Fibroblast of skin of back (primary cell): ENCODE data around the gene TMEM120A.
A peak's percentile ranks its signal among the peaks of the same experiment; 100 is the strongest.

Experiments
- DNase-seq: peaks from one replicate; pipeline ENCODE4 v3.0.0-alpha.2; 2013

Gene TMEM120A

DNA sequence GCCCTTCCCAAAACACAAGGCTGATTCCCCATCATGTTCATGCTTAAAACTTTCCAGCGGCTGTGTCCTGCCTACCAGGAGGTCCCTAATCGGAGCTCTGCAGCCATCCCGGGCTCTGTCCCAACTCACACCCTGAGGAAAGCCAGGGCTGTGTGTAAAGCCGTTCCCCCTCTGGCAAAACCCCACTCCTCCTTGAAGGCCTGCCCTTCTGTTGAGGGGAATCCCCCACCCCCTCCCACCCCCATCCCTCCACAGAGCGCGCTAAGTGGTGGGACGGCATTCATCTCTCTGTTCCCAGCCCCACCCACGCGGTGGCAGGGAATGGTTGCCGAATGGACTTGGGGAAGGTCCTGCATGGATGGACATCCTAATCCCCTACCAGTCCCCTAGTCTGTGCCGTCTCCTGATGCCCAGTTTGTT, 667 bp upstream of the TMEM120A start:
- no peak for DNase-seq

DNA sequence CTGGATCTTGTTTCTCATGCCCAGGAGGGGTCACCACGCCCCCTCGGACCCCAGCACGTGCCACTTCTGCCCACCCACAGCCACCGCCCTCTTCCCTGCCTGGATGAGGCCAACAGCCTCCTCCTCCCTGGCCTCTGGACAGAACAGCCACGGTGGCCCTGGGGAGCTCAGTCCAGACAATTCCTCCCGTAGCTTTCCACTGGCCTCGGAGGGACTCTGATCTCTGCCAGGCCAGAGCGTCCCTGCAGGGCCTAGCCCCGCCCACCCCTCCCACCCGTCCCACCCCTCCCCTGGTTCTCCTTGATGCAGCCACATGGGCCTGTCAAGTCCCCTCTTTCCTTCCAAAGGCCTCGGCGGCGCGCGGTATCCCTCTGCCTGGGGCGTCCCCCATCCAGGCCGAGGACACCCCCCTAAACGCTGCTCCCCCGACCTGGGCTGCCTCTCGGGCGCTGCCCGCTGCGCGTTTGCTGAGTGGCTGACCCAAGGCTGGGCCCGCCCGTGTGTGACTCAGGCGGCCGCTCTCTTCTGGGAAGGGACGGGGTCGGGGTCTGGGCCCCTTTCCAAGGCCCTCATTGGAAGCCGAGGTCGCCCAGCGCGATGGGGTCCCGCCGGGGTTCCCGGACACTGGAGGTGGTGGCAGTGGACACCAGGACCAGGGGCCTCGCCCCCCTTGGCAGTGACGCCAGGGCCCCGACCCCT, 557 bp downstream of the TMEM120A start:
- DNase-seq: peak; percentile 56

DNA sequence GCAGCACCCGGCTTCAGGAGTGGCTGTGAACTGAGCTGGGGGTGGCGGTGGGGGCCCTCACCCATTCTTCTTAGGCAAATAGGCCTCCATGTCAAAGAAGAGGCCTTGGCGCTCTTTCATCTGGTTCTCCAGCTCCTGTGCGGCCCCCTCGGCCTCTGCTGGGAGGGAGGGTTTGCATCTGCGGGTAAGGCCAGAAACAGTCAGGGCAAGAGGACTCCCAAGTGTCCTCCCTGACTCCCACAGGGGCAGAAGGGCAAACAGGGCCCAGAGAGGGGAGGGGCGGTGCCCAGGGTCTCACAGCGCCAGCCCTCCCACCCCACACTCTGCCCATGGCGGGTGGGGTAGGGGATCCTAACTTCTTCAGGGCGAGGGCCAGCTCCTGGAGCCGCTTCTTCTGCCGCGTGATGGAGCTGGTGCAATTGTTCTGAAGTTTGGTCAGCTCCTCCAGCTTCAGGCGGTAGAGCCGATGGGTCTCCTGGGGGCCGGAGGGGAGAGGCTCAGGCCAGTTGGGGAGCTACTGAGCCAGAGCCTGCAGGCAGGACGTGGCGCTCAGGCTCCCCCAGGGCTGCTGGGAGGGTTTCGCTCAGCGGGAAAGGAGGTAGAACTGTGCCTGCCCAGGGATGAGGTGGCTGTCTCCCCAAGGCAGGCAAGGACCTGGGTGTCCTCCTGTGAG, 2.2 kb downstream of the TMEM120A start:
- no peak for DNase-seq

DNA sequence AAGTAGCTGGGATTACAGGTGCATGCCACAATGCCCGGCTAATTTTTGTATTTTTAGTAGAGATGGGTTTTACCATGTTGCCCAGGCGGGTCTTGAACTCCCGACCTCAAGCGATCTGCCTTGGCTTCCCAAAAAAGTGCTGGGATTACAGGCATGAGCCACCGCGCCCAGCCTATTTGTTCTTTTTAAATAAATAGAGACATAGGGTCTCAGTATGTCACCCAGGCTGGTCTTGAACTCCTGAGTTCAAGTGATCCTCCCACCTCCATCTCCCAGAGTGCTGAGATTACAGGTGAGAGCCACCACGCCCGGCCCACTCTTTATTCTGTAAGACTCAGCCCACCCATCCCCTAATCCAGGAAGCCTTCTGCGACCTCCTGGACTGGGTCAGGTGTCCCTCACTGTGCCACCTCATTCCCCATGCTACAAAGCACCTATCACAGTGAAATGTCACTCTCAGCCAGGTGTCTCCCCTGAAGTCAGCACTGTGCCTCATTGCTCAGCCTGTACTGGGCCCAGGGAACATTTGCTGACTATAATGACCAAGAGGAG, 2.8 kb downstream of the TMEM120A start:
- no peak for DNase-seq

DNA sequence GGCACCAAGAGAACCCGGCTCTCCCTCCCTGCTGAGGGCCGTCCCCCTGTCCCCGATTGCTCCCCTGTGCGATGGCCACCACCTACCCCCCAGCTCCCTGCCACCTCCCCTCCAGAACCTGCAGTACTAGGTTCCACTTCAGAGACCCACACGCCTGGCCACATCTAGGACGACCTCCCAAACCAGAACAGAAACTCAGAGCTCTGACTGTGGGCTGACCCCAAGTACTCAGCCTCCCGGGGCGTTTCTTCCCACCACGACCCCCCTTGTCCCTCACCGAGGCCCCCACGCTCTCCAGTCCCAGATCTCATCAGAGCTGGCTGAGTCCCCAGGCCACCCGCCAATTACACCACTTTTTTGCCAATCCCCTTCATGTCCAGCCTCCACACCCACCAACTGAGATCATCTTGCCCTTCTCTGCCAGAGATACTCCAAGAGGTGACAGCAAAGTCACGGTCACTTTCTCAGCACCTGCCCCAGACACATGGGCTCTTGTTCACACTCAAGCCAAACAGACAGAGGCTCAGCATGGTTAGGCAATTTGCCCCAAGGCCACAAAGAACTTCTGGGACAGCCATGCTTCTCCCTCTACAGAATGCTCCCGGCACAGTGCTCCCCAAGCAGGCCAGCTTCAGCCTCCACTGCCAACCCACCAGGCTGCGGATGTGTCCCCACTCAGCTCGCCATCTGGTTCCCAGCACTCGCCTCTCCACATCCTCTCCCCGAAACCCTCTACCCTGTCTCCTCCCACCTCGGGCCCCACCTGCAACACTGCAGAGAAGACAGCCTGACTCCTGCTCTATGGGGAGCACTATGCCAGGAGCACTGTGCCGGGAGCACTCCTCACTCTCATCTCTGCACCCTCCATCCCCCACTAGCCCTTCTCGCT, 4.7 kb downstream of the TMEM120A start:
- DNase-seq: no peak

DNA sequence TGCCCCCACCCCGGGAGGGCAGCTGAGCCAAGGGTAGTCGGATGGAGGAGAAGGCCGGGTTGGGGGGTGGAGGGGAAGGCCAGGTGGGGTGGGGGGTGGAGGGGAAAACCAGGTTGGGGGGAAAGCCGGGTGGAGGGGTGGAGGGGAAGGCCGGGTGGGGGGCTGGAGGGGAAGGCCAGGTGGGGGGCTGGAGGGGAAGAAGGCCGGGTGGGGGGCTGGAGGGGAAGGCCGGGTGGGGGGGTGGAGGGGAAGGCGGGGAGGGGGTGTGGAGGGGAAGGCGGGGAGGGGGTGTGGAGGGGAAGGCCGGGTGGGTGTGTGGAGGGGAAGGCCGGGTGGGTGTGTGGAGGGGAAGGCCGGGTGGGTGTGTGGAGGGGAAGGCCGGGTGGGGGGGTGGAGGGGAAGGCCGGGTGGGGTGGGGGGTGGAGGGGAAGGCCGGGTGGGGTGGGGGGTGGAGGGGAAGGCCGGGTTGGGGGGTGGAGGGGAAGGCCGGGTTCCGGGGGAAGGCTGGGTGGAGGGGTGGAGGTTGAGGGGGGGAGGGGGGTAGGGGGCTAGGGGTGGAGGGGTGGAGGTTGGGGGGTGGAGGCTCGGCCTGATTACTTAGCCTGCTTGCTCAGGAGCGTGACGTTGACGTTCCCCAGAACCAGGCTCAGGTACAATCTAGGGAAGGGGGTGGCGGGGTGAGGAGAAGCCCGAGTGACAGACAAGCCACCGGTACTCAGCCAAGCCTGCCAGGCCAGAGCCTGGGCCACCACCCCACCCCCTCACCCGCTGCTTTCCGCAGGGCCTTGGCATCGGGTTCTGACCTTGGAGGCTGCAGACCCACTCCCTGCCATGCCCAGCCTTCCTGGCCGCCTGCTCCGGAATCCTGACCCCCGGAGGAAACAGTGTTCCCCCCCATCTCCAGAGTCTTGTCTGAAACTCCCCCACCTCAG, 5.6 kb downstream of the TMEM120A start:
- DNase-seq: no peak

DNA sequence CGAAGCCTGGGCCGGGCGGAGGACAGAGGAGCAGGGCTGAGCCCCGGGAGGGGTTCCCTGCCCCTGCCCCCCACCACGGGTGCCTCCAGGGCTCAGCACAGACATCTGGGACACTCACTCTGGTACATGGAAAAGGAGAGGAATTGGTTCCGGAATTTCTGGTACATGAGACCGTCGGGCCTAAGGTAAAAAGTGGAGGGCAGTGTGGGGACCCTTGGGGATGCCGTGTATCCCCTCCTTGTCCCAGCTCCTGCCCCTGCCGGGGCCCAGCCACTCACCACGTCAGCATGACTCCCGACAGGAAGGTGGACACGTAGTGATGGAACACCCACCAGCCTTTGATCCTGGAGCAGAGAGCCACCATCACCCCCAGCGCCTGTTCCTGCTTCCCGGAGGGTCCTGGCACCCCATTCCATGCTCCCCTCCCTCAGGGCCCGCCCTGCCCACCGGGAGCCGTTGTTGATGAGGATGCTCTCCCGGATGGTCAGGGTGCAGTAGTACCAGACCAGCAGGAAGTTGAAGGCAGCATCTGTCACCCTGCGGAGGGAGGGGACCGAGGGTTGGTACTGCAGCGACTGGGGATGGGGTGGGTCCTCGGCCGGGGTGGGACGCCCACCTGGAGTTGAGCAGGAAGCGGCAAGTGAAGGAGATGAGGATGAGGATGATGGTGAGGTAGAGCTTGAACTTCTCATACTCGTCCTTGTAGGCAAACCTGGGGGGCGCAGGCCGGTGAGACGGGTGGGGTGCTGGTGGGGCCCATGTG, 6.4 kb downstream of the TMEM120A start:
- DNase-seq: no peak

DNA sequence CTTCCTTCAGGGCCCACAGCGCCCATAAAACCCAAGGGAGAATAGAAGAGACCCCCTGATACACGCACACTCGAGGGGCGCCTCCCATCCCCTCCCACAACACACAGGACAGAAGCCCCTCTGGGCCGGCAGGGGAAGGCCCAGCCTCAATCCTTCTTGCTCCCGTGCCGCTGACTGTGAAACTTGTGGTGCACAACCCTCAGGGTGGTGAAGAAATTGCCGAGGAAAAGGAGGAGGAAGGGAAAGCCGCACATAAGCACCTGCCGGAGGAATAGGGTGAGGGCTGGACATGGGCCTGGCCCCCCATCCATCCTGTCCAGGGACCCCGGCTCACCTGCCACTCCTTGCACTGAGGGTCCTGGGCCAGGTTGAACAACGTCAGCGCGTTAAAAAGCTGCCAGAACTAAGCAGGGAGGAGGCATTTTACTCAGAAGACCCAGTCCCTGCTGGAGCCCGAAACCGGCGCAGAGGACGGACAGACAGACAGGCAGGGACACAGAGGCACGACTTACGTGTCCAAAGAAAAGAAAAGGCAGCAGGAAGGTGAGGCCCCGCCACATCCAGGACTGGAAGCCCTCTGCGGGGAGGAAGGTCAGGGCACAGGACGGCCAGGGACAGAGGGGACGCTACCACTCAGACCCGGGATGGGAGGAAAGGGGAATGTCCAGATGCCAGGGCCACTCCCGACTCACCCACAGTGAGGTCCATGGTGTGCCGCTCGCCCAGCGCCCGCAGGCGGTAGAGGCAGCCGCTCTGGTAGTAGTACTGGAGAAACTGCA, 7.2 kb downstream of the TMEM120A start:
- DNase-seq: no peak

DNA sequence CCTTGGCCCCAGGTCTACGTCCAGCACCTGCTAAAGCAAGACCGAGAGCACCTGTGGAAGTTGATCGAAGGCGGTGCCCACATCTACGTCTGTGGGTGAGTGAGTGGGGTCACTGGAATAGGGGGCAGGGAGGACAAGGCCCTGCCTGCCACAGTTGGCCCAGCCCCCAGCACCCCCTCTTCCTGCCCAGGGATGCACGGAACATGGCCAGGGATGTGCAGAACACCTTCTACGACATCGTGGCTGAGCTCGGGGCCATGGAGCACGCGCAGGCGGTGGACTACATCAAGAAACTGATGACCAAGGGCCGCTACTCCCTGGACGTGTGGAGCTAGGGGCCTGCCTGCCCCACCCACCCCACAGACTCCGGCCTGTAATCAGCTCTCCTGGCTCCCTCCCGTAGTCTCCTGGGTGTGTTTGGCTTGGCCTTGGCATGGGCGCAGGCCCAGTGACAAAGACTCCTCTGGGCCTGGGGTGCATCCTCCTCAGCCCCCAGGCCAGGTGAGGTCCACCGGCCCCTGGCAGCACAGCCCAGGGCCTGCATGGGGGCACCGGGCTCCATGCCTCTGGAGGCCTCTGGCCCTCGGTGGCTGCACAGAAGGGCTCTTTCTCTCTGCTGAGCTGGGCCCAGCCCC, 8.1 kb downstream of the TMEM120A start:
- no peak for DNase-seq

DNA sequence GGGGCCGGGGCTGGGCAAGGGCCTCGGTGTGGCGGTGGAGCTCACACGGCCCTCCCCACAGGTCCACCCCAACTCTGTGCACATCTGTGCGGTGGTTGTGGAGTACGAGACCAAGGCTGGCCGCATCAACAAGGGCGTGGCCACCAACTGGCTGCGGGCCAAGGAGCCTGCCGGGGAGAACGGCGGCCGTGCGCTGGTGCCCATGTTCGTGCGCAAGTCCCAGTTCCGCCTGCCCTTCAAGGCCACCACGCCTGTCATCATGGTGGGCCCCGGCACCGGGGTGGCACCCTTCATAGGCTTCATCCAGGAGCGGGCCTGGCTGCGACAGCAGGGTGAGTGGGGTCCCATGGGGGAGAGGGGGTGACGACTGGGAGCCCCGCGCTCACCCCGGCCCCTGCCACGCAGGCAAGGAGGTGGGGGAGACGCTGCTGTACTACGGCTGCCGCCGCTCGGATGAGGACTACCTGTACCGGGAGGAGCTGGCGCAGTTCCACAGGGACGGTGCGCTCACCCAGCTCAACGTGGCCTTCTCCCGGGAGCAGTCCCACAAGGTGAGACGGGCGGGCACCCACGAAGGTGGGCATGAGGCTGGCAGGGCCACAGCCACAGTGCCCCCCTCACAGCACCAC, 8.8 kb downstream of the TMEM120A start:
- DNase-seq: no peak

DNA sequence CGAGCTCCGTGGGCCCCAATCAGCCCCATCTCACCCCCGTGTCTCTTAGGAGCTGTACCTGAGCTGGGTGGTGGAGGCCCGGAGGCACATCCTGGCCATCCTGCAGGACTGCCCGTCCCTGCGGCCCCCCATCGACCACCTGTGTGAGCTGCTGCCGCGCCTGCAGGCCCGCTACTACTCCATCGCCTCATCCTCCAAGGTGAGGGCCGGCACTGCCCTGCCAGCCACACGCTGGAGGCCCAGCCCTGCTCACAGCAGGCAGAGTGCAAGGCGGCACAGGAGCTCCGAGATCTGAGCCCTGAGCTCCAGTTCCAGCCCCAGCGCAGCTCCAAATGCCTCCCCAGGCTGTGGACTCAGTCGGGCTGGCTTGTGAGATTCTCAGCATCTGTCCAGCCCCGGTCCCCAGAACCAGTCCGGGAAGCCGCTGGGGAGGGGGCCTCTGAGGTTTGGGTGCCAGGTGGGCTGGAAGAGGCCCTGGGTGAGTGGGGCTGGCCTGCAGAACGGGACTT, 9.3 kb downstream of the TMEM120A start:
- no peak for DNase-seq

DNA sequence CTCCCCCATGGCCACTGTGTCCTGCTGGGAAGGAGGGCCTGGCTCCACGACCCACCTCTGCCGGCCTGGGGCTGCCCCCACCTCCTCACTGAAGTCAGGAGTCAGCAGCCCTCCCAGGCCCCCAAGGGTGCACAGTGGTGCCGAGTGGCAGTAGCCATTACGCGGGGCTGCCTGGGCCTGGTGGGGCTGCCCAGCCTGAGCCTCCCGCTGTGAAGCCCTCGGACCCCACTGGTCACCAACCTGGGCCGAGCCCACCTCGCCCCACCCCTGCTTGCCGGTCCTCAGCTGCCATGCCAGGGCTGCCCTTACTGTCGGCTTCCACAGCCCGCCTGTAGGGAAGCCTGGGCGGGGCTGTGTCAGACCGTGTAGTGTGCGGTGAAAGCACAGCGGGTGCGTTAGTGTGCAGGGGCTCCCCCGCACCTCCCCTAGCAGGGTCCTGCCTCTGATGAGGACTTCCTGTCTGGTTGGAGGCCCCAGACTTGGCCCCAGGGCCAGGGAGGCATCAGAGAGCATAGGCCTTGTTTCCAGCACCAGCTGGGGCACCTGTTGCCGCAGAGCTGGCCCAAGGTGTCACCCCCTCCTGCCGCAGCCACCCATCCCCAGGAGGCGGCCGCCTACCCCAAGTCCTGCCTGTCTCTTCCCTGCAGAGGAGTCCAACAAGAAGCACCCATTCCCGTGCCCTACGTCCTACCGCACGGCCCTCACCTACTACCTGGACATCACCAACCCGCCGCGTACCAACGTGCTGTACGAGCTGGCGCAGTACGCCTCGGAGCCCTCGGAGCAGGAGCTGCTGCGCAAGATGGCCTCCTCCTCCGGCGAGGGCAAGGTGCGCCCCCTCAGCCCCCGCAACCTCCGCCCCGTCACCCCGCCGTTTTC, 10.0 kb downstream of the TMEM120A start:
- no peak for DNase-seq

DNA sequence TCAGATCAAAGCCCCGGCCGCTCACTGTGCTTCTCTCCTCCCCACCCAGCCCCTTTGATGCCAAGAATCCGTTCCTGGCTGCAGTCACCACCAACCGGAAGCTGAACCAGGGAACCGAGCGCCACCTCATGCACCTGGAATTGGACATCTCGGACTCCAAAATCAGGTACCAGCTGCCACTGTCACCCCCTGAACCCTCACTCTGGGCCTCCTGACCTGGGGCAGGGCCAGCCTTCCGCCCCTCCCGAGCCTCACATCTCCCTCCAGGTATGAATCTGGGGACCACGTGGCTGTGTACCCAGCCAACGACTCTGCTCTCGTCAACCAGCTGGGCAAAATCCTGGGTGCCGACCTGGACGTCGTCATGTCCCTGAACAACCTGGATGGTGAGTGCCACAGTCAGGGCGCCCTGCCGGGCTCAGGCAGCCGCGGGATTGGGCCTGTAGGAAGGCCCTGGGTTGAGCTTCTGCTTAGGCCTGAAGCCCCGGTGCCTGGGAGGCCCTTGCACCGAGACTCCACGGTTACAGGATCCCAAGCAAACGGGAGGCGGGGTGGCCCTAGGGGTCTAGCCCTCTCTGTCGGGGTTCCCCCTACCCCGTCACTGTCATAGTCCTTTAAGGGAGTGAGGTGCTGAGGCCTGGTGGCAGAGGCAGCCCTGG, 10.8 kb downstream of the TMEM120A start:
- no peak for DNase-seq

DNA sequence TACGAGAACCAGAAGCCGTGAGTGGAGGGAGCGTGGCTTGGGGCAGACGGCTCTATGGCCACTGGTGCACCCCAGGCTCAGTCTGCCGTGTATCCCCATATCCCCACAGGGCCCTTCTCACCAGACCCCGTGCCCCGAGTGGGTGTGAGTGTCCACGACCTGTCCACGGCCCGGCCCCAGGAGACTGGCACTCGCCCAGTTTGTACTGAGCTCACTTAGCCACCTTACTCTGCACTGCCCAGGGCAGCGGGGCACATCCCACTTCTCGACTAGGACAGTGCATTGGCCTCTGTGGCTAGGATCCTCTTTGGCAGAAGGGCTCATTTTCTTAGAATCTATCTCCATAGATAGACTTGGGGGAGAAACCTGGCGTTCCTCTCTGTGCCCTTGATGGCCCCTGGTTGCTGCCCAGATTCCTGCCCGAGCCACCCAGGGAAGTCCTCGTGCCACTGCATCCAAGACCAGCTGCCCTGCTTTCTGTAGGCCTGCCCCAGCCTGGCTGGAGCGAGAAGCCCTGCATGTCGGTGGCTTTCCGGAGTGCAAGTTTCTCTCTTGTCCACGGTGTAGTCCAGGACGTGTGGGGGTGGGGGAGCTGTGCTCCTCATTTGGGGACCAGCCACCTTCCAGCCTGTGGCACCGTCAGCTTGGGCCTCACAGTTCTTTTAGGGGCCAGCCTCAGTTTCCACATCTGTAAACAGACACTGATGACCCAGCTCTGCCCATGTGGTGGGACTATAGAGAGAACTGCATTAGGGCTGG, 11.9 kb downstream of the TMEM120A start:
- DNase-seq: no peak

DNA sequence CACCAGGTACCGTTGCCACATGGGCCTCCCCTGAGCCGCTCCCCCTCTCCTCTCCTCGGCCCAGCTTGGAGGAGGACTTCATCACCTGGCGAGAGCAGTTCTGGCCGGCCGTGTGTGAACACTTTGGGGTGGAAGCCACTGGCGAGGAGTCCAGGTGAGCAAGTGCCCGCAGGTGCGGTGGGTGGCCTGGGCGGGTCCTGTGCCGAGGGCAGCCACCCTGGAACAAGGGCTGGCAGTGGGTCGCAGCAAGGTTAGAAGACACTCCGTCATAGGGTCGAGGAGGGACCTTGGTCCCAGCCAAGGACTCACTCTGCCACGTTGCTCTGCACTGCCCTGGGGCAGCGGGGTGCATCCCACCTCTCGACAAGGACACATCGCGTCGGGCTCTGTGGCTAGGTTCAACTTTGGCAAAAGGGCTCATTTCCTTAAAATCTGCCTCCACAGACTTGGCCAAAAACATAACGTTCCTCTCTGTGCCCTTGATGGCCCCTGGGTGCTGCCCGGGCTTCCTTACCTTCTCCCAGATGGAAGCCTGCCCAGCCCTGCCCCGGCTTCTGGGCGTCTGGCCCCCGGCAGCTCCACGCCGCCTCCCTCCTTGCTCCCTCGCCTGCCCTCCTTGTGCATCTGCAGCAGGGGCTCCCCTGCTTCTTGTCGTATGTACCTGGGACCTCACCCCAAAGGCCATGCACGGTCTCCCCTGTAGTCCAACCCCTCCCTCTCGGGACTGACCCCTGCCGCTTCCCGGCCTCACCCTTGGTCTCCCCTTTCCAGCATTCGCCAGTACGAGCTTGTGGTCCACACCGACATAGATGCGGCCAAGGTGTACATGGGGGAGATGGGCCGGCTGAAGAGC, 12.7 kb downstream of the TMEM120A start:
- DNase-seq: no peak

DNA sequence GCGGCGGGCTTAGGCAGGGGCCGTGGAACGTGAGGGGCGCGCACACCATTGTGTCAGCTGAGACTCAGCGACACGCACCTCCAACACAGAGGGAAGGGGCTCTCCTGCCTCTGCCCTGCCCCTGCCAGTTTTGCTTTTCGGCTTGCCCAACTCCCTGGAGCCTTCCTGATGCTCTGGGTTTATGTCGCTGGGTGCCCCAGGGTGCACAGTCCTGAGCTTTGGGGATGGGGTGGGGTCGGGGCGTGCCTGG, 13.3 kb downstream of the TMEM120A start:
- no peak for DNase-seq
